ENCODE measurements around the gene TMEM132E.

Gene TMEM132E

DNA sequence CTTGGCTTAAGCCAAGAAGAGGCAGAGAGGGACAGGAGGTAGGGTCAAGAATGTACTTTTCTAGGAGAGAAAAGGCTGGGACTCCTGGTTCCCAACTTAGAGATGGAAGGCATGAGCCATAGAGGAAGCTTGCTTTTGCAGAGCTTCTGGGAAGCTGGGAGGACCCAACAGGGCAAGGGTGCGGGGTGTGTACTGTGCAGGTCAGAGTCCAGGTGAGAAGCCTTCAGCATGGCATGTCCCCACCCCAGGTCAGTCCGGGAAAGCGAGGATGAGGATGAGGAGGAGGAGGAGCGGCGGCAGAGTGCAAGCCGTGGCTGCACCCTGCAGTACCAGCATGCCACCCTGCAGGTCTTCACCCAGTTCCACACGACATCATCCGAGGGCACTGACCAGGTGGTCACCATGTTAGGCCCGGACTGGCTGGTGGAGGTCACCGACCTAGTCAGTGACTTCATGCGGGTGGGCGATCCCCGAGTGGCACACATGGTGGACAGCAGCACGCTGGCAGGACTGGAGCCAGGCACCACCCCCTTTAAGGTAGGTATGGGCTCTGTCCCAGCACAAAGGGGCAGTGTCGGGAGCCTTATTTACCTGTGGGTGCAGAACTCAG lies 55.3 kb downstream of the TMEM132E start:
- no peak overlapping the region for H3K4me3 ChIP-seq (ENCODE audit: low read depth, low read length)
- TF ChIP-seq, protein P1, sequence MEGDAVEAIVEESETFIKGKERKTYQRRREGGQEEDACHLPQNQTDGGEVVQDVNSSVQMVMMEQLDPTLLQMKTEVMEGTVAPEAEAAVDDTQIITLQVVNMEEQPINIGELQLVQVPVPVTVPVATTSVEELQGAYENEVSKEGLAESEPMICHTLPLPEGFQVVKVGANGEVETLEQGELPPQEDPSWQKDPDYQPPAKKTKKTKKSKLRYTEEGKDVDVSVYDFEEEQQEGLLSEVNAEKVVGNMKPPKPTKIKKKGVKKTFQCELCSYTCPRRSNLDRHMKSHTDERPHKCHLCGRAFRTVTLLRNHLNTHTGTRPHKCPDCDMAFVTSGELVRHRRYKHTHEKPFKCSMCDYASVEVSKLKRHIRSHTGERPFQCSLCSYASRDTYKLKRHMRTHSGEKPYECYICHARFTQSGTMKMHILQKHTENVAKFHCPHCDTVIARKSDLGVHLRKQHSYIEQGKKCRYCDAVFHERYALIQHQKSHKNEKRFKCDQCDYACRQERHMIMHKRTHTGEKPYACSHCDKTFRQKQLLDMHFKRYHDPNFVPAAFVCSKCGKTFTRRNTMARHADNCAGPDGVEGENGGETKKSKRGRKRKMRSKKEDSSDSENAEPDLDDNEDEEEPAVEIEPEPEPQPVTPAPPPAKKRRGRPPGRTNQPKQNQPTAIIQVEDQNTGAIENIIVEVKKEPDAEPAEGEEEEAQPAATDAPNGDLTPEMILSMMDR (IDR thresholded peaks at IDR 0.05; ENCODE audit: low read depth, low read length, missing control alignments) = no peak
- in situ Hi-C loops (cut with HindIII; ENCODE audit: low sequenced_read_pairs) = loop anchor here (5.0 to 25.0 kb wide), 5 partner anchors 62 to 200 kb away; no protein-coding TSS in a partner anchor
- no peak for DNase-seq (ENCODE audit: low read depth)

- DNase-seq (ENCODE audit: low read depth) = no peak
- TF ChIP-seq, protein P1 (IDR thresholded peaks at IDR 0.05; ENCODE audit: low read depth, low read length, missing control alignments) = no peak
- in situ Hi-C loops (cut with HindIII; ENCODE audit: low sequenced_read_pairs) = loop anchor here (10.0 to 25.0 kb wide), 3 partner anchors 101 to 201 kb away; no protein-coding TSS in a partner anchor
- no peak overlapping the region for H3K4me3 ChIP-seq (ENCODE audit: low read depth, low read length)
Measured at GRCh38 chr17:34635876-34636275, 56.5 kb downstream of the TMEM132E start.

- in situ Hi-C loops (cut with HindIII; ENCODE audit: low sequenced_read_pairs) = loop anchor here (10.0 to 25.0 kb wide), 3 partner anchors 100 to 202 kb away; no protein-coding TSS in a partner anchor
- no peak overlapping the region for H3K4me3 ChIP-seq (ENCODE audit: low read depth, low read length)
Measured at GRCh38 chr17:34637041-34637547, 57.7 kb downstream of the TMEM132E start.

DNA sequence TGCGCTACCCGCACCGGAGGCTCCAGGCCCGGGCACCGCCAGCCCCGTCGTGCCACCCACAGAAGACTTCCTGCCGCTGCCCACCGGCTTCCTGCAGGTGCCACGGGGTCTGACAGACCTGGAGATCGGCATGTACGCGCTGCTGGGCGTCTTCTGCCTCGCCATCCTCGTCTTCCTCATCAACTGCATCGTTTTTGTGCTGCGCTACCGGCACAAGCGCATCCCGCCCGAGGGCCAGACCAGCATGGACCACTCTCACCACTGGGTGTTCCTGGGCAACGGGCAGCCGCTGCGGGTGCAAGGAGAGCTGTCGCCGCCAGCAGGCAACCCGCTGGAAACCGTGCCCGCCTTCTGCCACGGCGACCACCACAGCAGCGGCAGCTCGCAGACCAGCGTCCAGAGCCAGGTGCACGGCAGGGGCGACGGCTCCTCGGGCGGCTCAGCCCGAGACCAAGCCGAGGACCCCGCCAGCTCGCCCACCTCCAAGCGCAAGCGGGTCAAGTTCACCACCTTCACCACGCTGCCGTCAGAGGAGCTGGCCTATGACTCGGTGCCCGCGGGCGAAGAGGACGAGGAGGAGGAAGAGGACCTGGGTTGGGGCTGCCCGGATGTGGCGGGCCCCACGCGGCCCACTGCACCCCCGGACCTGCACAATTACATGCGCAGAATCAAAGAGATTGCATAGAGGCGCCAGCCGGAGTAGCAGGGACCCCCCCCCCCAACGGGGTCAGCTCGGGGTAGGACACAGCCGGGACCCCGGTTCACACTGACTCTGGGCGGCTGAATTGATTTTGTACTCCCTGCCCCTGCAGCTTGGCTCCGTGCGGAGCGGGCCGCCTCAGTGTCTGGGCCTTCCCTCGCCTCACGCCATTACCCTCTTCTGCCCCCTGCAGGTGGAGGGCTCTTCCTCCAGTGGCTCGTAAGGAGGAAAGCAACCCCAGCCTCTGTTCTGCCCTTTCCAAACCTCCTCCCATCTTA lies 58.5 kb downstream of the TMEM132E start:
- peak; percentile 19 for DNase-seq (ENCODE audit: low read depth)
- TF ChIP-seq, protein P1 (IDR thresholded peaks at IDR 0.05; ENCODE audit: low read depth, low read length, missing control alignments) = peak; percentile 81
- H3K4me3 ChIP-seq (ENCODE audit: low read depth, low read length) = peak overlapping the region; percentile 9
- in situ Hi-C loops (cut with HindIII; ENCODE audit: low sequenced_read_pairs) = loop anchor here (10.0 to 25.0 kb wide), 3 partner anchors 99 to 203 kb away; no protein-coding TSS in a partner anchor

More at GRCh38 chr17:34637041-34637547, 57.7 kb downstream of the TMEM132E start:
- no peak for DNase-seq (ENCODE audit: low read depth)
- TF ChIP-seq, protein P1 (IDR thresholded peaks at IDR 0.05; ENCODE audit: low read depth, low read length, missing control alignments) = no peak

DNA sequence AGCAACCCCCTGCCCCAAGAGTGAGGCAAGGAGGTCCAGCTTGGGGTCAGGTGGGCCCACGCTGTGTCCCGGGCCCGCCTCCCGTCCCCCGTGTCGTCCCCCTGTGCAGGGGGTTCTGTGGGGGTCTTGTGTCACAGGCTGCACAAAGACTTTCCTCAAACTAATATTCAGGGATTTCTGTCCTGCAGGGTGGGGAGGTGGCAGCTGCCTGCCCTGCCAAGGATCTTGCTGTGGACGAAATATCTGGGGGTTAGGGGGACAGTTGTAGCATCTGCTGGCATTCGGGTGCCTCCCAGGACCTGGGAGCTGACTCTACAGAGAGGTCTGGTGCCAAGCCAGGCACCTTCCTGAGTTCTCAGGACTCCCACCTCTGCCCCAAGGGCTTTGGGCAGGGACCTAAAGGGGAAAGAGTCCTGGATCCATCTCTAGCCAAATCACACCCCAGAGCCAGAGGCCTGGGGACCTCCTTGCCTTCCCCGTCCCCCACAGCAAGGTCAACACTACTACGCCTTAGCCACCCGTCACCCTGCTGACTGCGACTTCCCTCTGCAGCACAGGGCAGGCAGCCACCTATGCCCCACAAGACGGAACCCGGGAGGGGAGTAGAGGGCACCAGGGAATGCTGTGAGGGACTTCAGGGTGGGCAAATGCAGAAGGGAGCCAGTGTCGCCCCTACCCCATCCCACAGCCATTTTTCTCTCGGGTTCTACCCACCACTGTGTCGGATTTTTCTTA lies 59.3 kb downstream of the TMEM132E start:
- TF ChIP-seq, protein P1 (IDR thresholded peaks at IDR 0.05; ENCODE audit: low read depth, low read length, missing control alignments) = no peak
- DNase-seq (ENCODE audit: low read depth) = no peak
- no peak overlapping the region for H3K4me3 ChIP-seq (ENCODE audit: low read depth, low read length)
- in situ Hi-C loops (cut with HindIII; ENCODE audit: low sequenced_read_pairs) = loop anchor here (10.0 to 25.0 kb wide), 3 partner anchors 99 to 204 kb away; no protein-coding TSS in a partner anchor
